Loucy (cell line): Measurements from ENCODE around the gene KRT33B.

Source experiments
- H2AFZ ChIP-seq: fragments of 200-600 bp; sonication (generic); 2 replicates; pipeline ENCODE4 v1.6.0; 2016; ENCODE audit warnings: antibody characterized with exemption, mild to moderate bottlenecking, low read length, moderate library complexity
- H3F3A ChIP-seq: fragments of 200-600 bp; 2 replicates; pipeline ENCODE4 v1.6.0; 2016; ENCODE audit warnings: antibody characterized with exemption, low read depth, mild to moderate bottlenecking
- H3K27me3 ChIP-seq: fragments of 200-600 bp; sonication (generic); 2 replicates; pipeline ENCODE4 v1.6.1; 2014; ENCODE audit warnings: low read length, mild to moderate bottlenecking; ENCODE audit not compliant: insufficient read depth, poor library complexity, severe bottlenecking
- H3K36me3 ChIP-seq: fragments of 200-600 bp; sonication (generic); 2 replicates; pipeline ENCODE4 v1.6.1; 2016; ENCODE audit warnings: low read length; ENCODE audit not compliant: insufficient read depth
- H3K4me1 ChIP-seq: fragments of 200-600 bp; sonication (generic); 2 replicates; pipeline ENCODE4 v1.5.1; 2014; ENCODE audit warnings: low read length, mild to moderate bottlenecking; ENCODE audit not compliant: insufficient read depth, poor library complexity, severe bottlenecking
- H3K4me2 ChIP-seq: fragments of 200-600 bp; sonication (generic); 2 replicates; pipeline ENCODE4 v1.6.0; 2014; ENCODE audit warnings: antibody characterized with exemption, low read length, low read depth, mild to moderate bottlenecking; ENCODE audit not compliant: poor library complexity, severe bottlenecking
- H3K4me3 ChIP-seq: fragments of 200-600 bp; sonication (generic); 2 replicates; pipeline ENCODE4 v1.5.1; 2014; ENCODE audit warnings: low read length, mild to moderate bottlenecking, mixed read lengths; ENCODE audit not compliant: poor library complexity, severe bottlenecking
- H3K79me2 ChIP-seq: fragments of 200-600 bp; sonication (generic); 2 replicates; pipeline ENCODE4 v1.6.1; 2014; ENCODE audit warnings: low read length; ENCODE audit not compliant: insufficient read depth
- H3K9ac ChIP-seq: fragments of 200-600 bp; sonication (generic); 2 replicates; pipeline ENCODE4 v1.6.0; 2014; ENCODE audit warnings: mild to moderate bottlenecking, low read depth, low read length, moderate library complexity; ENCODE audit not compliant: poor library complexity, severe bottlenecking
- H3K9me2 ChIP-seq: fragments of 200-600 bp; sonication (generic); replicated peaks from 2 replicates; pipeline ENCODE4 v1.6.1; 2016; ENCODE audit warnings: low read depth, low read length, mixed read lengths
- H3K9me3 ChIP-seq: fragments of 200-600 bp; sonication (generic); 2 replicates; pipeline ENCODE4 v1.6.1; 2014; ENCODE audit warnings: mild to moderate bottlenecking, antibody characterized with exemption, low read length, low read depth; ENCODE audit not compliant: insufficient read depth
- H4K20me1 ChIP-seq: fragments of 200-600 bp; sonication (generic); 2 replicates; pipeline ENCODE4 v1.6.0; 2014; ENCODE audit warnings: antibody characterized with exemption, low read length, mild to moderate bottlenecking; ENCODE audit not compliant: insufficient read depth, poor library complexity, severe bottlenecking
- EZH2phosphoT487 ChIP-seq: fragments of 200-600 bp; IDR thresholded peaks from 2 replicates; pipeline ENCODE4 v1.6.1; 2018; ENCODE audit warnings: antibody characterized with exemption, mild to moderate bottlenecking, moderate library complexity, borderline replicate concordance
- TF ChIP-seq, protein P1 (sequence below): fragments of 200-600 bp; sonication (generic); conservative IDR thresholded peaks from 2 replicates; pipeline ENCODE4 v1.5.1; 2014; ENCODE audit warnings: mild to moderate bottlenecking, antibody characterized with exemption, low read length

KRT33B gene

DNA sequence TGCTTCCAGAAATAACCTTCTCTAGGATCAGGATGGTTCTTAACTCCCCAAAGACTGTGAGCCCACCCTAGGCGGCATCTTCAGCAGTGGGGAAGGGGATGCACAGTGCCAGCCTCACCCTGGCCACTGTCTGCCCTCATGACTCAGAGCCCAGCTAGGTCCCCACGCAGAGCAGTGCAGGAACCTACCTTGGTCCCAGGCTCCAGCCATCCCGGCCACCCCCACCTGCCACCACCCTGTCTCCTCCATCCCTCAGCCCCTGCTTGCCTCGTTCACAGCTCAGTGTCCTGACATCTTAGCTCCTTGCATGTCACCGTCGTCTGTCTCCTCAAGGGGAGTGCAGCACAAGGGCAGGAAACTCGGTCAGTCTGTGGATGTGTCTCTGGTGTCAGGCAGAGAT lies 38.0 kb downstream of the KRT33B start:
- TF ChIP-seq EZH2phosphoT487, result no peak
- TF ChIP-seq, protein P1, sequence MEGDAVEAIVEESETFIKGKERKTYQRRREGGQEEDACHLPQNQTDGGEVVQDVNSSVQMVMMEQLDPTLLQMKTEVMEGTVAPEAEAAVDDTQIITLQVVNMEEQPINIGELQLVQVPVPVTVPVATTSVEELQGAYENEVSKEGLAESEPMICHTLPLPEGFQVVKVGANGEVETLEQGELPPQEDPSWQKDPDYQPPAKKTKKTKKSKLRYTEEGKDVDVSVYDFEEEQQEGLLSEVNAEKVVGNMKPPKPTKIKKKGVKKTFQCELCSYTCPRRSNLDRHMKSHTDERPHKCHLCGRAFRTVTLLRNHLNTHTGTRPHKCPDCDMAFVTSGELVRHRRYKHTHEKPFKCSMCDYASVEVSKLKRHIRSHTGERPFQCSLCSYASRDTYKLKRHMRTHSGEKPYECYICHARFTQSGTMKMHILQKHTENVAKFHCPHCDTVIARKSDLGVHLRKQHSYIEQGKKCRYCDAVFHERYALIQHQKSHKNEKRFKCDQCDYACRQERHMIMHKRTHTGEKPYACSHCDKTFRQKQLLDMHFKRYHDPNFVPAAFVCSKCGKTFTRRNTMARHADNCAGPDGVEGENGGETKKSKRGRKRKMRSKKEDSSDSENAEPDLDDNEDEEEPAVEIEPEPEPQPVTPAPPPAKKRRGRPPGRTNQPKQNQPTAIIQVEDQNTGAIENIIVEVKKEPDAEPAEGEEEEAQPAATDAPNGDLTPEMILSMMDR, result no peak
- no peaks in the 10 kb centered on the region for H3K27me3 ChIP-seq
- no peaks in the 10 kb centered on the region for H3K36me3 ChIP-seq
- H3K9me3 ChIP-seq, result no peaks in the 10 kb centered on the region
- H3K79me2 ChIP-seq, result no peaks in the 10 kb centered on the region
- no peak overlapping the region for H3K4me2 ChIP-seq
- no peaks in the 10 kb centered on the region for H3K4me1 ChIP-seq
- no peaks in the 10 kb centered on the region for H3F3A ChIP-seq
- H3K4me3 ChIP-seq, result no peak overlapping the region
- H3K9me2 ChIP-seq, result no peaks in the 10 kb centered on the region
- H3K9ac ChIP-seq, result no peak overlapping the region
- no peak overlapping the region for H2AFZ ChIP-seq
- H4K20me1 ChIP-seq, result no peaks in the 10 kb centered on the region

DNA sequence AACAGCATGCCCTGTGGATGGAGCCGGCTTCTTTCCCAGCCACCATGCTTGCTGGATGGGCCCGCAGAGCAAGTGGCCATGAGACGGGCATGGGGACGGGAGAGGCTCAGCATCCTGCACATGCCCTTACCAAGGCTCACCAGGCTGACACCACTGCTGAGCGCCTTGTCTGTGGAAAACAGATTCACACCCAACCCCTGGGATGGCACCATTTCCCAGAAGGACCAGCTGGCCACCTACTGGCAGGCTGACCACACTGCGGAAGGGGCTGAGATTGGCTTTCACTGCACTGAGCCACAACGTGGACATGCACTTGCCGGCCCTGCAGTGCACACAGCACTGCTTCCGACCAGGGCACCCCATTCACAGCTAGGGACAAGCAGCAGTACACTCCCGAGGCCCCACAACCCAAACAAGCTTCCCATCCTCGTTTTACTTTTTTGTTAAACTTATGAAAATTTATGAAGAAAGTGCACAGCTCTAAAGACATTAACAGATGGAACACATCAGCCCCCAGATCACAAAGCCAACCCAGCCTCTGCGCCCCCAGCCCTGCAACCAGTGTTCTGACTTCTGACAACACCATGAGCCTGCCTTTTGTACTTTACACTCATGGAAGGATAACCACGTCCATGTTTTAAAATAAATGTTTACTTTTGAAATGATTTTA lies 40.2 kb downstream of the KRT33B start:
- Histone ChIP-seq H3K4me3 (no peak overlapping the region), H3K9me2 (no peaks in the 10 kb centered on the region), H2AFZ (no peak overlapping the region), H3K9me3 (no peaks in the 10 kb centered on the region), H3F3A (no peaks in the 10 kb centered on the region), H3K36me3 (no peaks in the 10 kb centered on the region), H3K4me2 (no peak overlapping the region), H3K9ac (no peak overlapping the region), H3K27me3 (no peaks in the 10 kb centered on the region), H3K4me1 (no peaks in the 10 kb centered on the region), H4K20me1 (no peaks in the 10 kb centered on the region), H3K79me2 (no peaks in the 10 kb centered on the region)
- TF ChIP-seq, protein P1, result peak; percentile 75
- TF ChIP-seq EZH2phosphoT487, result no peak

DNA sequence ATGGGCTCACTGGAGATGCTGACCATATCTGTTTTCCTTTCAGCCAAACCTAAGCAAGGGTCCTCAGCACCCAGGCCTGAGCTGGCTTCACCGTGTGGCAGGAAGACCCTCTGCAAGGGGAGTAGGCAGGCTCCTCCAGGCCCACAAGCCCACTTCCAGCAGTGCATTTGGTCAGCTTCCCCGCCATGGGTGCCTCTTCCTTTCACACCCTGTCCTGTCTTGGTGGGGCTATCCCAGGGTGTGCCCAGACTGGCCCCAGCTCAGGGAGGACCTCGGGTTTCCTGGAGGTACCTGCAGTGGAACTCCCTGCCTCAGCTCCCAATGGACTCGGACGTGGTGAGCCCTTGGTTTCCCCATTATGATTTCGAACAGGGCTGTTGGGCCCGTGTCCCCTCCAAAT lies 41.4 kb downstream of the KRT33B start:
- no peak overlapping the region for H3K4me2 ChIP-seq
- no peaks in the 10 kb centered on the region for H3F3A ChIP-seq
- H3K79me2 ChIP-seq, result no peaks in the 10 kb centered on the region
- H4K20me1 ChIP-seq, result no peaks in the 10 kb centered on the region
- no peaks in the 10 kb centered on the region for H3K4me1 ChIP-seq
- H2AFZ ChIP-seq, result no peak overlapping the region
- H3K27me3 ChIP-seq, result no peaks in the 10 kb centered on the region
- H3K36me3 ChIP-seq, result no peaks in the 10 kb centered on the region
- no peaks in the 10 kb centered on the region for H3K9me2 ChIP-seq
- no peaks in the 10 kb centered on the region for H3K9me3 ChIP-seq
- H3K4me3 ChIP-seq, result no peak overlapping the region
- H3K9ac ChIP-seq, result no peak overlapping the region
- TF ChIP-seq EZH2phosphoT487, result no peak
- TF ChIP-seq, protein P1, result no peak
